GM23248 (cell line): ENCODE data around the gene SUSD6. TPM values are rescaled to one million over a fixed set of nuclear protein-coding genes. Genes with fewer than 3 reads are reported as not detected.
"Not testable (repeated sequence)": the region's sequence is repeated elsewhere in the genome, so short reads cannot be mapped to it uniquely, and the experiment has no call there.

Experiments used
- DNase-seq: peaks from one replicate; pipeline ENCODE4 v3.0.0-alpha.2; 2015
- H2AFZ ChIP-seq: fragments of 200-600 bp; sonication (generic); 2 replicates; pipeline ENCODE4 v1.6.1; 2016; ENCODE audit warnings: antibody characterized with exemption
- H3F3A ChIP-seq: fragments of 200-600 bp; sonication (generic); 2 replicates; pipeline ENCODE4 v1.6.1; 2016; ENCODE audit warnings: mild to moderate bottlenecking, antibody characterized with exemption, mixed run types; ENCODE audit not compliant: insufficient read depth
- H3K27ac ChIP-seq: fragments of 200-600 bp; sonication (generic); 2 replicates; pipeline ENCODE4 v1.5.1; 2016; ENCODE audit warnings: mild to moderate bottlenecking
- H3K27me3 ChIP-seq: fragments of 200-600 bp; sonication (generic); replicated peaks from 2 replicates; pipeline ENCODE4 v1.6.1; 2016; ENCODE audit warnings: mild to moderate bottlenecking; ENCODE audit not compliant: insufficient read depth
- H3K36me3 ChIP-seq: fragments of 200-600 bp; sonication (generic); 2 replicates; pipeline ENCODE4 v1.6.1; 2016; ENCODE audit warnings: low read depth, mild to moderate bottlenecking
- H3K4me1 ChIP-seq: fragments of 200-600 bp; sonication (generic); 2 replicates; pipeline ENCODE4 v1.6.1; 2016; ENCODE audit warnings: mild to moderate bottlenecking; ENCODE audit not compliant: insufficient read depth
- H3K4me2 ChIP-seq: fragments of 200-600 bp; sonication (generic); one replicate; pipeline ENCODE4 v1.6.1; 2016; ENCODE audit warnings: mild to moderate bottlenecking; ENCODE audit not compliant: unreplicated experiment
- H3K4me3 ChIP-seq: fragments of 200-600 bp; sonication (generic); 2 replicates; pipeline ENCODE4 v1.5.1; 2016; ENCODE audit warnings: mild to moderate bottlenecking
- H3K79me2 ChIP-seq: fragments of 200-600 bp; sonication (generic); 2 replicates; pipeline ENCODE4 v1.6.1; 2016; ENCODE audit warnings: mild to moderate bottlenecking; ENCODE audit not compliant: insufficient read depth
- H3K9ac ChIP-seq: fragments of 200-600 bp; sonication (generic); 2 replicates; pipeline ENCODE4 v1.6.1; 2016; ENCODE audit warnings: mild to moderate bottlenecking
- H3K9me2 ChIP-seq: fragments of 200-600 bp; sonication (generic); 2 replicates; pipeline ENCODE4 v1.6.1; 2016; ENCODE audit warnings: mixed run types, mild to moderate bottlenecking, moderate library complexity; ENCODE audit not compliant: insufficient read depth
- H3K9me3 ChIP-seq: fragments of 200-600 bp; sonication (generic); one replicate; pipeline ENCODE4 v1.6.1; 2017; ENCODE audit warnings: low read depth
- H4K20me1 ChIP-seq: fragments of 200-600 bp; sonication (generic); 2 replicates; pipeline ENCODE4 v1.6.0; 2016; ENCODE audit not compliant: insufficient read depth
- EZH2 ChIP-seq: fragments of 200-600 bp; sonication (generic); IDR thresholded peaks from 2 replicates; pipeline ENCODE4 v1.6.1; 2018; ENCODE audit warnings: antibody characterized with exemption, mild to moderate bottlenecking; ENCODE audit not compliant: insufficient read depth, poor library complexity, severe bottlenecking
- EZH2phosphoT487 ChIP-seq: fragments of 200-600 bp; sonication (generic); IDR thresholded peaks from 2 replicates; pipeline ENCODE4 v1.6.1; 2018; ENCODE audit warnings: antibody characterized with exemption, moderate library complexity, mild to moderate bottlenecking, low read depth; ENCODE audit not compliant: insufficient read depth
- WGBS, 2 experiments: methylation state at CpG; one replicate each; pipeline ENCODE4 v1.1.6; 2015 to 2017; ENCODE audit warnings: low lambda C conversion rate in 2 of 2, low coverage in 1 of 2; ENCODE audit errors: missing lambda C conversion rate in 2 of 2; 5-methylcytosine and 5-hydroxymethylcytosine counted together
- in situ Hi-C: fragments of 300-500 bp; cut with MboI; formaldehyde crosslinking; loops from 2 replicates; pipeline ENCODE4 v1.15.0; 2020
- polyA plus RNA-seq: library from polyadenylated mRNA; unstranded; fragments of >200 nt; fragmentation: Nextera tagmentation; extraction: Ambion mirVana; gene quantifications from 2 replicates; pipeline ENCODE4 v1.2.1, GENCODE V29; 2016
- total RNA-seq: library from RNA; depleted of rRNA; stranded (reverse); fragments of >200 nt; shearing (Covaris generic); gene quantifications from 2 replicates; pipeline ENCODE4 v1.2.3, GENCODE V29; 2014

Gene SUSD6
- total and polyA plus RNA-seq, 2 experiments from 2014 or later, result 12.2 to 24.1 TPM

DNA sequence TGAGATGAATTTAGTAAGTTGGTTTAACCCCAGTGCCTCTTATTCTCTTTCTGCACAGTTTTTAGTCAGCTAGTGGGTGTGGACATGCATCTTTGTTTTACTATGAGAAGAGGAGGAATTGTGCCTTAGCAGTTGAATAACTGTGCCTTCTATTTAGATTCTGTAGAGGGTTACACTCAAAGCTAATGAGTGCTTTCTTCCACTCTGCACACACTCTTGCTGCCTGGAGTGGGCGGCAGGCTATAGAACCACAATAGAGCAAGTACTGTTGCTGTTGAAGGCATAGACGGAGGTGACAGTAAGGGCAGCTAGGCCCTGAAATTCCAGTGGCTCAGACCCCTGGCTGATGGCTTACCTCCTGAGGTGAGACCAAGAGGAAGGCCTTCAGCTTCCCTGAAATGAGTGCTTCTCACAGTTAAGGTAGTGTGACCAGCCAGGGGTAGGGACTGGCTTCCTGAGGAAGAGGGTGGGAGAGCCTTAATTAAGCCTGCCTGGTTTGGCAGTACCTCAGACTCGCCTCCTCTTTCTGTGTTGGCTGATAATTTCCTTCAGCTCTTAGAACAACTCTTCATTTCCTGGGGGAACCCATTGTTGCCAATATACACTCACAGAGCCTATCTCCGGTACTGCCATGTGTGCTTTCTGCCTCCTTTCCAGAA is 24.7 kb downstream of the SUSD6 start:
- Histone ChIP-seq H3K4me3 (no peak overlapping the region), H3F3A (no peaks in the 10 kb centered on the region), H2AFZ (no peak overlapping the region), H3K9ac (no peak overlapping the region), H3K9me3 (no peaks in the 10 kb centered on the region), H3K4me2 (no peak overlapping the region), H3K9me2 (no peaks in the 10 kb centered on the region), H3K27me3 (no peaks in the 10 kb centered on the region), H4K20me1 (peaks cover 19% of the 10 kb centered on the region; the same call in 1 of the 2 replicates), H3K79me2 (peaks cover 100% of the 10 kb centered on the region), H3K27ac (no peak overlapping the region), H3K36me3 (no peaks in the 10 kb centered on the region), H3K4me1 (peaks cover 38% of the 10 kb centered on the region)
- no peak for TF ChIP-seq EZH2phosphoT487
- TF ChIP-seq EZH2, result no peak
- DNase-seq, result no peak
- in situ Hi-C loops, result no loop called here
- WGBS, 2 experiments, result 54 to 68% methylated on average over 4 of the region's 4 CpGs

DNA sequence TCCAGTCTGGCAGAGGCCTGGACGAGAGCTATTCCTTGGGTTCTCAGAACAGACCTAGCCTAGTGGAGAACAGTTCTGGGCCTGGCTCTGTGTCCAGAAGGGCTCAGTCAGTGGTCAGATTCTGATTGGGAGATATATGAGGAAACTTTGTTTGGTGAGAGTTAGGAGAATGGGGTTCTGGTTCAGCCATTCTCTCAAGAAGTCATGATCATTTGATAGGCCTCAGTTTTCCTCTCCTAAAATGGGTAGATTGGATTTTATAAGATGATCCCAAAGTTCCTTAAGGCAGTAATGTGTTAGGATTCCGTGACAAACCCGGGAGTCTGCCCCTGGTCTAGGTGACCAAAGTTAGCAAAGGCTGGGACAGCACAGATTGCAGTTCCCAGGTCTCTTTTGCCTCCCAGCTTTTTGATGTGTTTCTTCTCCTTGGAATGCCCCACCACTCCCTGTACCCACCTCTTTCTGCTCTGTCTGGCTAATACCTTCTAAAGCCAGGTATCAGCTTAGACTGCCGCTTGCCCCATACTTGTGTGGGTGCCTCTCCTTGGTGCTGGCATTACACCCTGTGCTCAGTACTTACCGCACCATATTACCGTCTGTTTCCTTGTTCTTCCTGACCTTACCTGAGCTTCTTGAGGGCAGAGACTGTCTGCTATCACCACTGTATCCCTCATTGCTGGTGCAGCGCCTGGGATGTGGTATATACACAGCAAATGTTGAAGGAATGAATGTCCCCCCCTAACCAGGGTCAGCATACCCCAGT is 25.5 kb downstream of the SUSD6 start:
- H3K4me3 ChIP-seq, result no peak overlapping the region
- H3K4me2 ChIP-seq, result no peak overlapping the region
- H3K27me3 ChIP-seq, result no peaks in the 10 kb centered on the region
- in situ Hi-C loops, result no loop called here
- no peaks in the 10 kb centered on the region for H3K9me3 ChIP-seq
- 87 to 90% methylated on average over 7 of the region's 7 CpGs for WGBS, 2 experiments
- no peak overlapping the region for H2AFZ ChIP-seq
- no peak overlapping the region for H3K27ac ChIP-seq
- no peak overlapping the region for H3K9ac ChIP-seq
- H3K9me2 ChIP-seq, result no peaks in the 10 kb centered on the region
- H3K36me3 ChIP-seq, result no peaks in the 10 kb centered on the region
- DNase-seq, result no peak
- peaks cover 15% of the 10 kb centered on the region; the same call in 1 of the 2 replicates for H4K20me1 ChIP-seq
- no peaks in the 10 kb centered on the region for H3F3A ChIP-seq
- H3K4me1 ChIP-seq, result peaks cover 30% of the 10 kb centered on the region
- no peak for TF ChIP-seq EZH2phosphoT487
- TF ChIP-seq EZH2, result no peak
- H3K79me2 ChIP-seq, result peaks cover 100% of the 10 kb centered on the region

- H2AFZ ChIP-seq, result no peak overlapping the region
- no peaks in the 10 kb centered on the region for H3K27me3 ChIP-seq
- no peaks in the 10 kb centered on the region for H3K9me2 ChIP-seq
- DNase-seq, result no peak
- no peak for TF ChIP-seq EZH2
- no peak for TF ChIP-seq EZH2phosphoT487
- no peak overlapping the region for H3K4me3 ChIP-seq
- H3F3A ChIP-seq, result no peaks in the 10 kb centered on the region
- 52 to 53% methylated on average over 3 of the region's 3 CpGs for WGBS, 2 experiments
- H3K79me2 ChIP-seq, result peaks cover 100% of the 10 kb centered on the region
- H4K20me1 ChIP-seq, result peaks cover 8% of the 10 kb centered on the region; the same call in 1 of the 2 replicates
- no peak overlapping the region for H3K9ac ChIP-seq
- no peak overlapping the region for H3K4me2 ChIP-seq
- no peaks in the 10 kb centered on the region for H3K9me3 ChIP-seq
- in situ Hi-C loops, result no loop called here
- H3K27ac ChIP-seq, result no peak overlapping the region
- H3K36me3 ChIP-seq, result no peaks in the 10 kb centered on the region
- peaks cover 23% of the 10 kb centered on the region for H3K4me1 ChIP-seq
Measured at GRCh38 chr14:69637503-69638031, 26.2 kb downstream of the SUSD6 start.

GRCh38 chr14:69640931-69641330 is 29.5 kb downstream of the SUSD6 start:
- Histone ChIP-seq H3K79me2 (peaks cover 100% of the 10 kb centered on the region), H4K20me1 (peaks cover 5% of the 10 kb centered on the region; the same call in 1 of the 2 replicates), H3F3A (no peaks in the 10 kb centered on the region; the same call in 1 of the 2 replicates), H3K9me2 (no peaks in the 10 kb centered on the region), H3K36me3 (no peaks in the 10 kb centered on the region), H3K27ac (no peak overlapping the region), H2AFZ (no peak overlapping the region), H3K4me1 (peaks cover 19% of the 10 kb centered on the region; the same call in 1 of the 2 replicates), H3K4me3 (no peak overlapping the region), H3K9me3 (no peaks in the 10 kb centered on the region), H3K27me3 (no peaks in the 10 kb centered on the region), H3K9ac (no peak overlapping the region), H3K4me2 (no peak overlapping the region)
- WGBS, 2 experiments, result 93 to 100% methylated on average over 1 of the region's 1 CpG
- no peak for TF ChIP-seq EZH2phosphoT487
- no peak for TF ChIP-seq EZH2
- no peak for DNase-seq
- in situ Hi-C loops, result no loop called here

DNA sequence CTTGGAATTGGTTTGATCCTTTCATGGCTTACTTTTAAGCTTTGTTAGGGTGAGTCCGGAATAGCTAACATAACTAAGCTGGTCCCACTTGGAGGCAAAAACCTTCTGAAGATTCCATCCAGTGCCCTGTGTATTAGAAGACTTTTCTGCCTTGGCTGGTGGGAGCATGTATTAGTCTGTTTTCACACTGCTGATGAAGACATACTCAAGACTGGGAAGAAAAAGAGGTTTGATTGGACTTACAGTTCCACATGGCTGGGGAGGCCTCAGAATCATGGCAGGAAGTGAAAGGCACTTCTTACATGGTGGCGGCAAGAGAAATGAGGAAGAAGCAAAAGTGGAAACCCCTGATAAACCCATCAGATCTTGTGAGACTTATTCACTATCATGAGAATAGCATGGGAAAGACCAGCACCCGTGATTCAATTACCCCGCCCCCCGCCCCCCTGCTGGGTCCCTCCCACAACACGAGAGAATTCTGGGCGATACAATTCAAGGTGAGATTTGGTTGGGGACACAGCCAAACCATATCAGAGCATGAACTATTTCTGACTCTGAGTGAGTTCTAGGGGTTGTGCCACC is 30.9 kb downstream of the SUSD6 start:
- Histone ChIP-seq H3K79me2 (peaks cover 100% of the 10 kb centered on the region), H3K4me1 (peaks cover 11% of the 10 kb centered on the region; the same call in 1 of the 2 replicates)
- H3K36me3 ChIP-seq, H4K20me1 ChIP-seq, H3K4me3 ChIP-seq, H3K9me3 ChIP-seq, H3K27me3 ChIP-seq, H3K4me2 ChIP-seq, in situ Hi-C loops, H3K27ac ChIP-seq, H3K9me2 ChIP-seq, H3F3A ChIP-seq, H3K9ac ChIP-seq, DNase-seq, H2AFZ ChIP-seq: not testable (repeated sequence)
- 90 to 93% methylated on average over 4 to 7 of the region's 7 CpGs for WGBS, 2 experiments
